Hepatocyte (in vitro differentiated cells): ENCODE measurements around the gene SAPCD1. TPM values are rescaled to one million over a fixed set of nuclear protein-coding genes. Genes with fewer than 3 reads are reported as not detected.

Experiments used
- DNase-seq: peaks from one replicate; pipeline ENCODE4 v3.0.0-alpha.2; 2016; ENCODE audit warnings: low spot score
- H2AFZ ChIP-seq: fragments of 200-600 bp; sonication (generic); 2 replicates; pipeline ENCODE4 v1.6.0; 2016; ENCODE audit warnings: antibody characterized with exemption, mild to moderate bottlenecking
- H3K27ac ChIP-seq: fragments of 200-600 bp; sonication (generic); 2 replicates; pipeline ENCODE4 v1.5.1; 2016; ENCODE audit warnings: mild to moderate bottlenecking
- H3K27me3 ChIP-seq: fragments of 200-600 bp; sonication (generic); 2 replicates; pipeline ENCODE4 v1.6.1; 2016
- H3K36me3 ChIP-seq: fragments of 200-600 bp; sonication (generic); replicated peaks from 2 replicates; pipeline ENCODE4 v1.5.1; 2016; ENCODE audit warnings: low read depth; ENCODE audit not compliant: insufficient read depth
- H3K4me1 ChIP-seq: fragments of 200-600 bp; sonication (generic); 2 replicates; pipeline ENCODE4 v1.5.1; 2016; ENCODE audit warnings: mild to moderate bottlenecking, moderate library complexity; ENCODE audit not compliant: insufficient read depth
- H3K4me2 ChIP-seq: fragments of 200-600 bp; sonication (generic); 2 replicates; pipeline ENCODE4 v1.6.0; 2016
- H3K4me3 ChIP-seq: fragments of 200-600 bp; sonication (generic); 2 replicates; pipeline ENCODE4 v1.5.1; 2016; ENCODE audit warnings: mild to moderate bottlenecking
- H3K79me2 ChIP-seq: fragments of 200-600 bp; sonication (generic); 2 replicates; pipeline ENCODE4 v1.6.0; 2017; ENCODE audit warnings: mild to moderate bottlenecking
- H3K9me2 ChIP-seq: fragments of 200-600 bp; sonication (generic); replicated peaks from 2 replicates; pipeline ENCODE4 v1.6.0; 2017; ENCODE audit warnings: mild to moderate bottlenecking; ENCODE audit not compliant: insufficient read depth
- H3K9me3 ChIP-seq: fragments of 200-600 bp; sonication (generic); 2 replicates; pipeline ENCODE4 v1.5.1; 2016; ENCODE audit warnings: low read depth, mild to moderate bottlenecking
- H4K20me1 ChIP-seq: fragments of 200-600 bp; sonication (generic); 2 replicates; pipeline ENCODE4 v1.6.0; 2016; ENCODE audit warnings: mild to moderate bottlenecking; ENCODE audit not compliant: insufficient read depth, poor library complexity, severe bottlenecking
- EZH2 ChIP-seq: fragments of 200-600 bp; sonication (generic); IDR thresholded peaks from 2 replicates; pipeline ENCODE4 v1.6.1; 2016; ENCODE audit warnings: antibody characterized with exemption, mild to moderate bottlenecking, borderline replicate concordance
- EZH2phosphoT487 ChIP-seq: fragments of 200-600 bp; sonication (generic); IDR thresholded peaks from one replicate; pipeline ENCODE4 v1.6.1; 2018; ENCODE audit warnings: antibody characterized with exemption, mild to moderate bottlenecking, low read depth, moderate library complexity; ENCODE audit not compliant: unreplicated experiment, severe bottlenecking
- WGBS: methylation state at CpG from one replicate; pipeline ENCODE4 v1.1.6; 2016; ENCODE audit warnings: low lambda C conversion rate; ENCODE audit errors: missing lambda C conversion rate; 5-methylcytosine and 5-hydroxymethylcytosine counted together
- polyA plus RNA-seq: library from polyadenylated mRNA; unstranded; fragments of >200 nt; fragmentation: Nextera tagmentation; extraction: Ambion mirVana; gene quantifications from 2 replicates; pipeline ENCODE4 v1.2.1, GENCODE V29; 2016
- total RNA-seq: library from RNA; depleted of rRNA; stranded (reverse); fragments of >200 nt; gene quantifications from 2 replicates; pipeline ENCODE4 v1.2.3, GENCODE V29; 2014
- TF ChIP-seq, protein P1 (sequence below): fragments of 200-600 bp; sonication (generic); IDR thresholded peaks from 2 replicates; pipeline ENCODE4 v1.5.1; 2016; ENCODE audit warnings: antibody characterized with exemption, mild to moderate bottlenecking; ENCODE audit not compliant: poor library complexity

Gene SAPCD1
- total and polyA plus RNA-seq, 2 experiments from 2014 or later: 1.4 to 2.0 TPM

DNA sequence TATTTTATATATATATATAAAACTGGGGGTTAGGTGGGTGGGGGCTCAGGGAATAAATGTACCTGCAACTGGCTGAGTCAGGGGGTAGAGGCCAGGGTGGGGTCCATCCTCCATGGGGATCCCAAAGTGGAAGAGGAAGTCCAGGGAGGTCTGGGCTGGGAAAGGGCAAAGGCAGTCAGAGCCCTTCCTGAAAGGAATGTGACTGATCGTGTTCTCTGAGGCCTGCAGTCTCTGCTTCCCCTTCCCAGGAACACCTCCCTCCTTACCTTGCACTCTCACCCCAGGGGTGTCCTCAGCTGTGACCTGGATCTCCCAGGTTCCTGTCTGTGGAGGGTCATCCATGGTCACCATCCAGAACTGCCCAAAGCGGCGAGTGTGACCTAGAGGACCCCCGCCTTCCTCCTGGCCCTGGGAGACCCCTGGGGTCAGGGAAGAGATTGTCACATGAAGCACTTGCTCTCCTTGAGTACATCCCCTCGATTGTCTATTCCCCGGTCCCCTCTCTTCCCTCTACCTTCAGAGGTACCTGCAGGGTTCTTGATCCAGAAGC lies 4.7 kb downstream of the SAPCD1 start:
- no peak overlapping the region for H3K27ac ChIP-seq
- no peak overlapping the region for H3K4me3 ChIP-seq
- peaks cover 8% of the 10 kb centered on the region for H3K4me1 ChIP-seq
- no peak for DNase-seq
- no peak overlapping the region for H3K4me2 ChIP-seq
- H4K20me1 ChIP-seq: no peaks in the 10 kb centered on the region
- TF ChIP-seq EZH2: no peak
- H3K9me3 ChIP-seq: no peaks in the 10 kb centered on the region
- no peaks in the 10 kb centered on the region for H3K36me3 ChIP-seq
- no peaks in the 10 kb centered on the region for H3K79me2 ChIP-seq
- no peak overlapping the region for H2AFZ ChIP-seq
- 88% methylated on average over 6 of the region's 6 CpGs for WGBS
- H3K27me3 ChIP-seq: no peaks in the 10 kb centered on the region
- no peaks in the 10 kb centered on the region for H3K9me2 ChIP-seq

DNA sequence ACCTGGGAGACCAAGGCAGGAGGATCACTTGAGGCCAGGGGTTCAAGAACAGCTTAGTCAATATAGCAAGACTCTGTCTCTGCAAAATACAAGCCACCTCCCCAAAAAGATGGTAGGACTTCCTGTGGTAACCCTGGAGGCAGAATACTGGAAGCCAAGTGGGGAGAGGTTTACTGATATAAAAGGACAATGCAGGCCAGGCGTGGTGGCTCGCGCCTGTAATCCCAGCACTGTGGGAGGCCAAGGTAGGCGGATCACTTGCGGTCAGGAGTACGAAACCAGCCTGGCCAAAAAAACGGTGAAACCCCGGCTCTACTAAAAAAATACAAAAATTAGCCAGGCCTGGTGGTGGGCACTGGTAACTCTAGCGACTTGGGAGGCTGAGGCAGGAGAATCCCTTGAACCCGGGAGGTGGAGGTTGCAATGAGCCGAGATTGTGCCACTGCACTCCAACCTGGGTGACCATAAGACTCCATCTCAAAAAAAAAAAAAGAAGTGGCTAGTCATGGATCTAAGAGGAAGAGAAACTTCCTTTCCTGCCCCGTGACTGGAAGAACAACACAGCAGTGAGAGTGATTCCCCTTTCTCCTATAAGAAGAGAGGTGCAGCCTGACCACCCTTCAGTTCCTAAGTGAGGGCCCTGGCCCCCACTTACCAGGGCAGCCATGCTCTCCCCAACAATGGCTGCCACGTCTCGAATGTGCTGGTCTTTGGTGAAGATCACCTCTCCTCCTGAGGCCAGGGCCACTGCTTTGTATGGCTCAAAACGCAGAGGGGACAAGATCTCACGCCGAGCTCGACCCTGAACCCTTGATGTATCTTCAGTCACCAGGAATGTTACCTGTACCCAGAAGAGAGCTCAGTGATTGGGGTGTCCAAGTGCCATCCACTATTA lies 6.2 kb downstream of the SAPCD1 start:
- peaks cover 8% of the 10 kb centered on the region for H3K4me1 ChIP-seq
- no peak overlapping the region for H3K27ac ChIP-seq
- H3K27me3 ChIP-seq: no peaks in the 10 kb centered on the region
- no peak overlapping the region for H3K4me3 ChIP-seq
- no peaks in the 10 kb centered on the region for H3K79me2 ChIP-seq
- H3K9me2 ChIP-seq: no peaks in the 10 kb centered on the region
- TF ChIP-seq, protein P1, sequence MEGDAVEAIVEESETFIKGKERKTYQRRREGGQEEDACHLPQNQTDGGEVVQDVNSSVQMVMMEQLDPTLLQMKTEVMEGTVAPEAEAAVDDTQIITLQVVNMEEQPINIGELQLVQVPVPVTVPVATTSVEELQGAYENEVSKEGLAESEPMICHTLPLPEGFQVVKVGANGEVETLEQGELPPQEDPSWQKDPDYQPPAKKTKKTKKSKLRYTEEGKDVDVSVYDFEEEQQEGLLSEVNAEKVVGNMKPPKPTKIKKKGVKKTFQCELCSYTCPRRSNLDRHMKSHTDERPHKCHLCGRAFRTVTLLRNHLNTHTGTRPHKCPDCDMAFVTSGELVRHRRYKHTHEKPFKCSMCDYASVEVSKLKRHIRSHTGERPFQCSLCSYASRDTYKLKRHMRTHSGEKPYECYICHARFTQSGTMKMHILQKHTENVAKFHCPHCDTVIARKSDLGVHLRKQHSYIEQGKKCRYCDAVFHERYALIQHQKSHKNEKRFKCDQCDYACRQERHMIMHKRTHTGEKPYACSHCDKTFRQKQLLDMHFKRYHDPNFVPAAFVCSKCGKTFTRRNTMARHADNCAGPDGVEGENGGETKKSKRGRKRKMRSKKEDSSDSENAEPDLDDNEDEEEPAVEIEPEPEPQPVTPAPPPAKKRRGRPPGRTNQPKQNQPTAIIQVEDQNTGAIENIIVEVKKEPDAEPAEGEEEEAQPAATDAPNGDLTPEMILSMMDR: no peak
- no peak for TF ChIP-seq EZH2phosphoT487
- TF ChIP-seq EZH2: no peak
- H2AFZ ChIP-seq: no peak overlapping the region
- H4K20me1 ChIP-seq: no peaks in the 10 kb centered on the region
- no peak overlapping the region for H3K4me2 ChIP-seq
- WGBS: 91% methylated on average over 18 of the region's 18 CpGs
- no peak for DNase-seq
- no peaks in the 10 kb centered on the region for H3K36me3 ChIP-seq
- no peaks in the 10 kb centered on the region for H3K9me3 ChIP-seq

DNA sequence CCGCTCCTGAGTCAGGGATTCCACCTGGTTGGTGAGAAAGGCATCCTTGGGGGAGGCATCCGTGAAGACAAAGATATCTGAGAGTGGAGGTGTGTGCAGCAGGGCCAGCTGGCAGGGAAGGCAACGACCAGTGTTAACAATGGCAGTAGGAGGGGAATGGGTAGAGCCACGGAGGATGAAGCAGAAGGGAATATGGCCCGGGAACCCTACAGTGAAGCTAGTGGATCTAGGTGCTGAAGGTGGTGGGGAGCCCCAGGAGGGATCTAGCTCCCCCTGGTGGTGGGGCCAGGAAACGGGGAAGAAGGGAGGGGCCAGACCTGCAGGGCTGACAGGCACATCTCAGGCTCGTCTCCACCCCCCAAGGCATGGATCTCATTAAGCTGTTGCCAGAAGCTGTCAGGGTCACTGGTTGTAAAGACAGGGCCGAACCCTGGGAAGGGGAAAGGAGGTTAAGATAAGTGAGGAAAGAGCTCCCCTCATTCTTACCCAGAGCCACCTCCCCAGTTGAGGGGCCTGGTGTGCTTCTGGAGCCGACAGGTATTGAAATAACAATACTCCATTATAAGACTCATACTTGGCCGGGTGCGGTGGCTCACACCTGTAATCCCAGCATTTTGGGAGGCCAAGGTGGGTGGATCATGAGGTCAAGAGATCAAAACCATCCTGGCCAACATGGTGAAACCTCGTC lies 7.4 kb downstream of the SAPCD1 start:
- Histone ChIP-seq H4K20me1 (no peaks in the 10 kb centered on the region), H3K9me3 (no peaks in the 10 kb centered on the region), H3K4me3 (no peak overlapping the region), H3K4me2 (no peak overlapping the region), H3K36me3 (no peaks in the 10 kb centered on the region), H3K9me2 (no peaks in the 10 kb centered on the region), H2AFZ (no peak overlapping the region), H3K79me2 (no peaks in the 10 kb centered on the region), H3K4me1 (no peaks in the 10 kb centered on the region), H3K27ac (no peak overlapping the region), H3K27me3 (no peaks in the 10 kb centered on the region)
- 73% methylated on average over 12 of the region's 12 CpGs for WGBS
- DNase-seq: peak; percentile 76
- no peak for TF ChIP-seq EZH2phosphoT487
- no peak for TF ChIP-seq EZH2
- TF ChIP-seq, protein P1: peak; percentile 54

DNA sequence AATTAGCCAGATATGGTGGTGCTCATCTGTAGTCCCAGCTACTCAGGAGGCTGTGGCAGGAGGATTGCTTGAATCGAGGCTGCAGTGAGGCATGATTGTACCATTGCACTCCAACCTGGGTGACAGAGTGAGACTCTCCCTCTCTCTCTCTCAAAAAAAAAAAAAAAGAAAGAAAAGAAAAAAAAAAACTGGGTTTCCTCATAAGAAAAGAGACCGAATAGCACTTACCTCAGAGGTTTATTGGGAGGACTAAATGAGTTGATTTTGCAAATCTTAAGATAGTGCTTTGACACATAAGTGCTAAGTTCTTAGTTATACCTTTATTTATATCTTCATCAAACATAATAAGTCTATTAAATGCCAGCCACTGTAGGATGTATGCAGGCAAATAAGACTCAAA lies 8.4 kb downstream of the SAPCD1 start:
- no peak overlapping the region for H3K4me2 ChIP-seq
- H3K36me3 ChIP-seq: no peaks in the 10 kb centered on the region
- H3K9me3 ChIP-seq: no peaks in the 10 kb centered on the region
- TF ChIP-seq EZH2phosphoT487 (no peak), EZH2 (no peak)
- TF ChIP-seq, protein P1: no peak
- no peak overlapping the region for H3K4me3 ChIP-seq
- no peak overlapping the region for H3K27ac ChIP-seq
- no peaks in the 10 kb centered on the region for H3K79me2 ChIP-seq
- DNase-seq: no peak
- no peaks in the 10 kb centered on the region for H4K20me1 ChIP-seq
- no peak overlapping the region for H2AFZ ChIP-seq
- 90% methylated on average over 2 of the region's 2 CpGs for WGBS
- peaks cover 3% of the 10 kb centered on the region for H3K4me1 ChIP-seq
- H3K9me2 ChIP-seq: no peaks in the 10 kb centered on the region
- H3K27me3 ChIP-seq: no peaks in the 10 kb centered on the region
